Astrocyte (in vitro differentiated cells and primary cell): ENCODE results near the gene LYST.

Experiments used
- EZH2 ChIP-seq: IDR thresholded peaks from 2 replicates; pipeline ENCODE4 v1.6.1; 2012; ENCODE audit warnings: mild to moderate bottlenecking, low read length, inconsistent platforms; ENCODE audit not compliant: insufficient read depth
- TF ChIP-seq, protein P1 (sequence below): IDR thresholded peaks from 2 replicates; pipeline ENCODE4 v1.5.1; 2011; ENCODE audit warnings: low read depth, mild to moderate bottlenecking, inconsistent platforms, low read length, moderate library complexity; ENCODE audit not compliant: insufficient read depth

DNA sequence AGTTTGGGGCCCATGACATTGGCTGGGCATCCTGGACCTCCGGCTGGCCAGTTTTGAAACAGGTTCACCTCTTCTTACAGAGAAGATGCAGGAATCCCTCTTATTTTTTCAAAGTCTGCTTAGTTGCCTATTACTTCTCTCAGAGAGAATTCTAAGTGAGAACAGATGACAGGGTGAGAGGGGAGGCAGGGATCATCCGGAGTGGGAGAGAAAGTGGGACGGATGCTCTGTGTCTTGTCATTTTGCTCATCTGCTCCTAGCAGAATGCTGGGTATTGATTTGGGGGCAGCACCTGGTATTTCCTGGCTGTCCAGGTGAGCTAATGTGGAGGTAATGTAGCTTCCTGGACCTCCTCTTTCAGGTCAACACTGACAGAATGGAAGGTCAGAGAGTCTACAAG lies 249.6 kb downstream of the LYST start:
- TF ChIP-seq, protein P1, sequence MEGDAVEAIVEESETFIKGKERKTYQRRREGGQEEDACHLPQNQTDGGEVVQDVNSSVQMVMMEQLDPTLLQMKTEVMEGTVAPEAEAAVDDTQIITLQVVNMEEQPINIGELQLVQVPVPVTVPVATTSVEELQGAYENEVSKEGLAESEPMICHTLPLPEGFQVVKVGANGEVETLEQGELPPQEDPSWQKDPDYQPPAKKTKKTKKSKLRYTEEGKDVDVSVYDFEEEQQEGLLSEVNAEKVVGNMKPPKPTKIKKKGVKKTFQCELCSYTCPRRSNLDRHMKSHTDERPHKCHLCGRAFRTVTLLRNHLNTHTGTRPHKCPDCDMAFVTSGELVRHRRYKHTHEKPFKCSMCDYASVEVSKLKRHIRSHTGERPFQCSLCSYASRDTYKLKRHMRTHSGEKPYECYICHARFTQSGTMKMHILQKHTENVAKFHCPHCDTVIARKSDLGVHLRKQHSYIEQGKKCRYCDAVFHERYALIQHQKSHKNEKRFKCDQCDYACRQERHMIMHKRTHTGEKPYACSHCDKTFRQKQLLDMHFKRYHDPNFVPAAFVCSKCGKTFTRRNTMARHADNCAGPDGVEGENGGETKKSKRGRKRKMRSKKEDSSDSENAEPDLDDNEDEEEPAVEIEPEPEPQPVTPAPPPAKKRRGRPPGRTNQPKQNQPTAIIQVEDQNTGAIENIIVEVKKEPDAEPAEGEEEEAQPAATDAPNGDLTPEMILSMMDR: no peak
- no peak for TF ChIP-seq EZH2
